ENCODE measurements around the gene VPS13D. TPM values are rescaled to one million over a fixed set of nuclear protein-coding genes. Genes with fewer than 3 reads are reported as not detected.
A peak's percentile ranks its signal among the peaks of the same experiment; 100 is the strongest.

VPS13D gene
- total RNA-seq, 2 experiments from 2014 or later: 52.6 to 53.3 TPM

GRCh38 chr1:12499539-12500240, 269.9 kb downstream of the VPS13D start:
- Mint-ChIP-seq H3K27ac (no peak overlapping the region), H3K4me1 (peaks cover 1% of the 10 kb centered on the region), H3K36me3 (peaks cover 40% of the 10 kb centered on the region), H3K27me3 (no peaks in the 10 kb centered on the region), H3K4me3 (no peak overlapping the region), H3K9me3 (peaks cover 2% of the 10 kb centered on the region)
- DNase-seq (no peak), ATAC-seq (ENCODE audit: low read depth) (no peak)
- POLR2A ChIA-PET: interaction anchor here (0.8 kb wide), 1 partner anchor 15 kb away, joined by 3 read pairs; no protein-coding TSS in a partner anchor

GRCh38 chr1:12501661-12502060, 271.8 kb downstream of the VPS13D start:
- H3K27ac Mint-ChIP-seq: no peak overlapping the region

GRCh38 chr1:12502336-12503109, 272.7 kb downstream of the VPS13D start:
- H3K27ac Mint-ChIP-seq: peak overlapping the region; percentile 18
- peaks cover 6% of the 10 kb centered on the region for H3K4me1 Mint-ChIP-seq
- DNase-seq (no peak), ATAC-seq (ENCODE audit: low read depth) (no peak)
- H3K27me3 Mint-ChIP-seq: no peaks in the 10 kb centered on the region
- POLR2A ChIA-PET: interaction anchor here (0.6 to 1.0 kb wide), 5 partner anchors 17 to 115 kb away, joined by 3 to 5 read pairs (median 3); partner anchors contain the start of gene DHRS3
- H3K36me3 Mint-ChIP-seq: peaks cover 32% of the 10 kb centered on the region
- no peak overlapping the region for H3K4me3 Mint-ChIP-seq
- peaks cover 2% of the 10 kb centered on the region for H3K9me3 Mint-ChIP-seq

More at GRCh38 chr1:12501661-12502060, 271.8 kb downstream of the VPS13D start:
- POLR2A ChIA-PET: interaction anchor here (1.0 kb wide), 1 partner anchor 116 kb away, joined by 5 read pairs; the partner anchor contains the start of gene DHRS3
- Mint-ChIP-seq H3K36me3 (peaks cover 40% of the 10 kb centered on the region), H3K27me3 (no peaks in the 10 kb centered on the region), H3K4me3 (no peak overlapping the region), H3K9me3 (peaks cover 2% of the 10 kb centered on the region), H3K4me1 (peaks cover 6% of the 10 kb centered on the region)
- ATAC-seq (ENCODE audit: low read depth) (no peak), DNase-seq (no peak)

GRCh38 chr1:12503709-12504108, 273.9 kb downstream of the VPS13D start:
- POLR2A ChIA-PET: no interaction called here
- Mint-ChIP-seq H3K4me1 (peaks cover 6% of the 10 kb centered on the region), H3K9me3 (no peaks in the 10 kb centered on the region), H3K27ac (peak overlapping the region; percentile 20), H3K27me3 (no peaks in the 10 kb centered on the region), H3K36me3 (peaks cover 26% of the 10 kb centered on the region), H3K4me3 (no peak overlapping the region)
- no peak for ATAC-seq (ENCODE audit: low read depth)
- no peak for DNase-seq

GRCh38 chr1:12504601-12505000, 274.8 kb downstream of the VPS13D start:
- no peaks in the 10 kb centered on the region for H3K9me3 Mint-ChIP-seq
- DNase-seq (no peak), ATAC-seq (ENCODE audit: low read depth) (no peak)
- H3K4me1 Mint-ChIP-seq: peaks cover 10% of the 10 kb centered on the region
- H3K27me3 Mint-ChIP-seq: no peaks in the 10 kb centered on the region
- no peak overlapping the region for H3K27ac Mint-ChIP-seq
- H3K36me3 Mint-ChIP-seq: peaks cover 22% of the 10 kb centered on the region
- no peak overlapping the region for H3K4me3 Mint-ChIP-seq
- POLR2A ChIA-PET: interaction anchor here (0.6 kb wide), 1 partner anchor 345 kb away, joined by 3 read pairs; no protein-coding TSS in a partner anchor

GRCh38 chr1:12505231-12505630, 275.4 kb downstream of the VPS13D start:
- no peaks in the 10 kb centered on the region for H3K9me3 Mint-ChIP-seq
- peaks cover 22% of the 10 kb centered on the region for H3K36me3 Mint-ChIP-seq
- DNase-seq (no peak), ATAC-seq (ENCODE audit: low read depth) (no peak)
- peaks cover 15% of the 10 kb centered on the region for H3K4me1 Mint-ChIP-seq
- no peaks in the 10 kb centered on the region for H3K27me3 Mint-ChIP-seq
- POLR2A ChIA-PET: no interaction called here
- H3K27ac Mint-ChIP-seq: no peak overlapping the region
- no peak overlapping the region for H3K4me3 Mint-ChIP-seq

- Mint-ChIP-seq H3K36me3 (peaks cover 21% of the 10 kb centered on the region), H3K27ac (peak overlapping the region; percentile 30), H3K27me3 (no peaks in the 10 kb centered on the region), H3K4me3 (no peak overlapping the region), H3K9me3 (no peaks in the 10 kb centered on the region), H3K4me1 (peaks cover 20% of the 10 kb centered on the region)
- DNase-seq (no peak), ATAC-seq (ENCODE audit: low read depth) (no peak)
- POLR2A ChIA-PET: no interaction called here
These were observed 275.9 kb downstream of the VPS13D start for GRCh38 chr1:12505639-12506280.

- Mint-ChIP-seq H3K4me1 (peaks cover 24% of the 10 kb centered on the region), H3K4me3 (no peak overlapping the region), H3K27me3 (no peaks in the 10 kb centered on the region), H3K36me3 (peaks cover 21% of the 10 kb centered on the region), H3K27ac (peak overlapping the region; percentile 30), H3K9me3 (no peaks in the 10 kb centered on the region)
- POLR2A ChIA-PET: interaction anchor here (0.6 kb wide), 1 partner anchor 13 kb away, joined by 3 read pairs; no protein-coding TSS in a partner anchor
- ATAC-seq (ENCODE audit: low read depth) (no peak), DNase-seq (no peak)
These were observed 276.8 kb downstream of the VPS13D start for GRCh38 chr1:12506281-12507280.

GRCh38 chr1:12507631-12508030, 277.8 kb downstream of the VPS13D start:
- no peak for ATAC-seq (ENCODE audit: low read depth)
- no peaks in the 10 kb centered on the region for H3K27me3 Mint-ChIP-seq
- POLR2A ChIA-PET: no interaction called here
- H3K27ac Mint-ChIP-seq: no peak overlapping the region
- H3K36me3 Mint-ChIP-seq: peaks cover 26% of the 10 kb centered on the region
- H3K4me3 Mint-ChIP-seq: no peak overlapping the region
- H3K4me1 Mint-ChIP-seq: peaks cover 28% of the 10 kb centered on the region
- H3K9me3 Mint-ChIP-seq: no peaks in the 10 kb centered on the region
- no peak for DNase-seq

GRCh38 chr1:12508849-12509248, 279.0 kb downstream of the VPS13D start:
- no peak for DNase-seq
- no peak for ATAC-seq (ENCODE audit: low read depth)
- peaks cover 3% of the 10 kb centered on the region for H3K9me3 Mint-ChIP-seq
- H3K4me3 Mint-ChIP-seq: peak overlapping the region; percentile 47
- no peaks in the 10 kb centered on the region for H3K27me3 Mint-ChIP-seq
- H3K36me3 Mint-ChIP-seq: peaks cover 36% of the 10 kb centered on the region
- POLR2A ChIA-PET: no interaction called here
- peaks cover 35% of the 10 kb centered on the region for H3K4me1 Mint-ChIP-seq
- peak overlapping the region; percentile 80 for H3K27ac Mint-ChIP-seq

- Mint-ChIP-seq H3K4me3 (peak overlapping the region; percentile 95), H3K36me3 (peaks cover 45% of the 10 kb centered on the region), H3K4me1 (peaks cover 39% of the 10 kb centered on the region), H3K27ac (peak overlapping the region; percentile 100), H3K9me3 (peaks cover 3% of the 10 kb centered on the region), H3K27me3 (no peaks in the 10 kb centered on the region)
- ATAC-seq (ENCODE audit: low read depth) (no peak), DNase-seq (no peak)
- POLR2A ChIA-PET: interaction anchor here (1.0 to 3.9 kb wide), 18 partner anchors 9 to 603 kb away, joined by 3 to 110 read pairs (median 6); partner anchors contain the start of gene DHRS3
These were observed 281.3 kb downstream of the VPS13D start for GRCh38 chr1:12511128-12511484.

All from activated naive CD8-positive, alpha-beta T cell treated with anti-CD3 and anti-CD28 coated beads, Interleukin-2, amount 10 ng/mL, durations not matched to agents 7 days and 5 days (primary cell).